Panc1 (cell line): ENCODE results near the gene SLC17A5.

Experiments
- POLR2AphosphoS5 ChIP-seq: IDR thresholded peaks from 2 replicates; pipeline ENCODE4 v1.6.1; 2012; ENCODE audit warnings: mild to moderate bottlenecking, low read depth, low read length, moderate library complexity
- TF ChIP-seq, protein P1 (sequence below): fragments of 450-650 bp; IDR thresholded peaks from 2 replicates; pipeline ENCODE4 v1.5.1; 2017; ENCODE audit warnings: mild to moderate bottlenecking

DNA sequence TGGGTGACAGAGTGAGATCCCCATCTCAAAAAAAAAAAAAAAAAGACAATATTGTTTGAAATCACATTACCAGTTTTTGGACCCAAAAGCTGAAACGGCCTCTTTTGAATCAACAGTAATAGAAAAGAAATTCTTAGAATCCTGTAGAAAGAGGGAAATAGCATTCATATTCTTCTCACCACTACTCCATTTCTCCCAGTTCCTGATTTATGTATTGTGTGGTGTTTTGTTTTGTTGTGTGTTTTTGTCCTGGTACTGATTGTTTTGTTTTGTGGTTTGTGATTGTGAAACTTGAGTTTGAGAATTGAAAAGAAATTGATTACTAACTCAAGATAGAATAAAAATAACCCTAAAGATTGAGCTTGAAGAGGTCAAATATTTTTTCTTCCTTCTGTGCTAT lies 106.8 kb downstream of the SLC17A5 start:
- TF ChIP-seq, protein P1, sequence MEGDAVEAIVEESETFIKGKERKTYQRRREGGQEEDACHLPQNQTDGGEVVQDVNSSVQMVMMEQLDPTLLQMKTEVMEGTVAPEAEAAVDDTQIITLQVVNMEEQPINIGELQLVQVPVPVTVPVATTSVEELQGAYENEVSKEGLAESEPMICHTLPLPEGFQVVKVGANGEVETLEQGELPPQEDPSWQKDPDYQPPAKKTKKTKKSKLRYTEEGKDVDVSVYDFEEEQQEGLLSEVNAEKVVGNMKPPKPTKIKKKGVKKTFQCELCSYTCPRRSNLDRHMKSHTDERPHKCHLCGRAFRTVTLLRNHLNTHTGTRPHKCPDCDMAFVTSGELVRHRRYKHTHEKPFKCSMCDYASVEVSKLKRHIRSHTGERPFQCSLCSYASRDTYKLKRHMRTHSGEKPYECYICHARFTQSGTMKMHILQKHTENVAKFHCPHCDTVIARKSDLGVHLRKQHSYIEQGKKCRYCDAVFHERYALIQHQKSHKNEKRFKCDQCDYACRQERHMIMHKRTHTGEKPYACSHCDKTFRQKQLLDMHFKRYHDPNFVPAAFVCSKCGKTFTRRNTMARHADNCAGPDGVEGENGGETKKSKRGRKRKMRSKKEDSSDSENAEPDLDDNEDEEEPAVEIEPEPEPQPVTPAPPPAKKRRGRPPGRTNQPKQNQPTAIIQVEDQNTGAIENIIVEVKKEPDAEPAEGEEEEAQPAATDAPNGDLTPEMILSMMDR: no peak
- no peak for TF ChIP-seq POLR2AphosphoS5
